Ovary (tissue), 9 donors: ENCODE data around the gene YPEL1. TPM values are rescaled to one million over a fixed set of nuclear protein-coding genes. Genes with fewer than 3 reads are reported as not detected.
"Not testable (repeated sequence)": the region's sequence is repeated elsewhere in the genome, so short reads cannot be mapped to it uniquely, and the experiment has no call there.

Experiments
- DNase-seq, 5 donors: peaks; one replicate each; pipeline ENCODE4 v3.0.0-alpha.2; 2019 to 2020
- H3K27ac ChIP-seq, 2 donors: fragments of 200-600 bp; one replicate each; pipeline versions ENCODE4 v1.5.1 to v1.8.0; 2019 to 2022
- H3K27me3 ChIP-seq: fragments of 200-600 bp; one replicate; pipeline ENCODE4 v1.8.0; 2022
- H3K36me3 ChIP-seq: fragments of 200-600 bp; sonication (generic); one replicate; pipeline ENCODE4 v1.5.1; 2019
- H3K4me1 ChIP-seq: one replicate; pipeline ENCODE4 v1.8.1; 2013; ENCODE audit warnings: mild to moderate bottlenecking, moderate library complexity; ENCODE audit not compliant: insufficient read depth
- H3K4me3 ChIP-seq: fragments of 200-600 bp; sonication (generic); one replicate; pipeline ENCODE4 v1.5.1; 2017
- H3K9me3 ChIP-seq, 2 donors: fragments of 200-600 bp in 1 of 2; sonication (generic) in 1 of 2; one replicate each; pipeline versions ENCODE4 v1.5.1 to v1.8.1; 2013 to 2019; ENCODE audit warnings: mild to moderate bottlenecking in 1 of 2, moderate library complexity in 1 of 2
- EP300 ChIP-seq: sonication (generic); formaldehyde crosslinking; IDR thresholded peaks from one replicate; pipeline ENCODE4 v1.6.1; 2017; ENCODE audit warnings: antibody characterized with exemption
- POLR2A ChIP-seq: fragments of 450-650 bp; IDR thresholded peaks from one replicate; pipeline ENCODE4 v1.6.1; 2017; ENCODE audit warnings: antibody characterized with exemption, mild to moderate bottlenecking, moderate library complexity
- WGBS, 3 donors: extraction: QIAGEN DNeasy Blood & Tissue Kit in 1 of 3; methylation state at CpG; one replicate each; pipeline versions ENCODE4 v1.1.5 to v1.1.7; 2013 to 2017; 5-methylcytosine and 5-hydroxymethylcytosine counted together
- intact Hi-C, 4 donors: fragments of 100-400 bp; cut with DNase I; formaldehyde crosslinking; loops; one replicate each; pipeline versions ENCODE4 v1.11.0 to v1.15.1; 2022 to 2023
- polyA plus RNA-seq, 2 donors: library from polyadenylated mRNA; stranded (reverse); fragments of 200-250 nt in 1 of 2; fragments of 350-450 nt in 1 of 2; fragmentation: Illumina TruSeq in 1 of 2; extraction: RNeasy Lipid Tissue Mini Kit (QIAGEN cat#74804) in 1 of 2; gene quantifications; one replicate each; pipeline ENCODE4 v1.2.3, GENCODE V29; 2013 to 2014
- total RNA-seq, 7 donors: library from RNA; depleted of rRNA in 2 of 7; stranded (reverse); fragments of >200 nt in 2 of 7; fragmentation: NEBNext Ultra II Directional in 3 of 7; extraction: Animal tissue kit (Norgen Biotek cat#: 25700) in 3 of 7; gene quantifications; one replicate each; pipeline versions ENCODE4 v1.1.0 to v1.2.4, GENCODE V29; 2016 to 2023
- TF ChIP-seq, protein P1 (sequence below), 3 donors: fragments of 450-650 bp in 2 of 3; fragments of 200-600 bp in 1 of 3; IDR thresholded peaks; one replicate each; pipeline versions ENCODE4 v1.5.1 to v1.8.0; 2016 to 2022; ENCODE audit warnings: antibody characterized with exemption in 3 of 3, mild to moderate bottlenecking in 1 of 3
- donor health status: DM: no; HTN: no; CAD: no; lungs with moderate emphysema.
- donor health status: DM: no; HTN: no; CAD: no.
- donor health status: Bipolar disorder and iron deficiency.
- donor health status: DM: yes; HTN: yes; CAD: no.
- donor health status: DM: no; HTN: no; CAD: no.
- donor health status: DM: yes; HTN: yes; CAD: no.

The YPEL1 gene
- total and polyA plus RNA-seq, 9 donors: 2.9 to 11.4 (median 8.5) TPM

DNA sequence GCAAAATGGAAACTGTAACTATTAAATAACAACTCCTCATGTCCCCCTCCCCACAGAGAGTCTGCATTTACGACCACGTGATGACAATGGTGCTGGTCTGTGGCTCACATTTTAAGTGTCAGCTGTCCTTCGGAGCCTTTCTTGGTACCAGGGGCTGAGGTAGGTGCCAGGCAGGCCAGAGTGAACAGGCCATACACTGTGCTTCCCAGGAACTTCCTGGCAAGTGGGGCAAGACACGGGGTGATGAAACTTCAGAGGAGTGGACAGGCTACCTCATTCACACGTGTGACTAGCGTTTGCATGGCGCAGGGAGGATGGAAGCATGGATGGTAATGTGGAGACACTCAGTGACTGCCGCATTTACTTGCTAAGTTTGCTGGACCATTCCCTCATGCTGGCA, 10.4 kb upstream of the YPEL1 start:
- DNase-seq: no peak
- intact Hi-C loops: no loop called here
- no peaks in the 10 kb centered on the region for H3K27me3 ChIP-seq
- no peak overlapping the region for H3K27ac ChIP-seq
- TF ChIP-seq POLR2A: no peak
- TF ChIP-seq, protein P1, sequence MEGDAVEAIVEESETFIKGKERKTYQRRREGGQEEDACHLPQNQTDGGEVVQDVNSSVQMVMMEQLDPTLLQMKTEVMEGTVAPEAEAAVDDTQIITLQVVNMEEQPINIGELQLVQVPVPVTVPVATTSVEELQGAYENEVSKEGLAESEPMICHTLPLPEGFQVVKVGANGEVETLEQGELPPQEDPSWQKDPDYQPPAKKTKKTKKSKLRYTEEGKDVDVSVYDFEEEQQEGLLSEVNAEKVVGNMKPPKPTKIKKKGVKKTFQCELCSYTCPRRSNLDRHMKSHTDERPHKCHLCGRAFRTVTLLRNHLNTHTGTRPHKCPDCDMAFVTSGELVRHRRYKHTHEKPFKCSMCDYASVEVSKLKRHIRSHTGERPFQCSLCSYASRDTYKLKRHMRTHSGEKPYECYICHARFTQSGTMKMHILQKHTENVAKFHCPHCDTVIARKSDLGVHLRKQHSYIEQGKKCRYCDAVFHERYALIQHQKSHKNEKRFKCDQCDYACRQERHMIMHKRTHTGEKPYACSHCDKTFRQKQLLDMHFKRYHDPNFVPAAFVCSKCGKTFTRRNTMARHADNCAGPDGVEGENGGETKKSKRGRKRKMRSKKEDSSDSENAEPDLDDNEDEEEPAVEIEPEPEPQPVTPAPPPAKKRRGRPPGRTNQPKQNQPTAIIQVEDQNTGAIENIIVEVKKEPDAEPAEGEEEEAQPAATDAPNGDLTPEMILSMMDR (IDR thresholded peaks at IDR 0.05): no peak
- no peak for TF ChIP-seq EP300
- 85 to 88% (median 85%) methylated on average over 8 of the region's 8 CpGs for WGBS, 3 donors
- no peak overlapping the region for H3K4me3 ChIP-seq
- H3K9me3 ChIP-seq: no peaks in the 10 kb centered on the region
- H3K36me3 ChIP-seq: no peaks in the 10 kb centered on the region
- peaks cover 3% of the 10 kb centered on the region for H3K4me1 ChIP-seq

DNA sequence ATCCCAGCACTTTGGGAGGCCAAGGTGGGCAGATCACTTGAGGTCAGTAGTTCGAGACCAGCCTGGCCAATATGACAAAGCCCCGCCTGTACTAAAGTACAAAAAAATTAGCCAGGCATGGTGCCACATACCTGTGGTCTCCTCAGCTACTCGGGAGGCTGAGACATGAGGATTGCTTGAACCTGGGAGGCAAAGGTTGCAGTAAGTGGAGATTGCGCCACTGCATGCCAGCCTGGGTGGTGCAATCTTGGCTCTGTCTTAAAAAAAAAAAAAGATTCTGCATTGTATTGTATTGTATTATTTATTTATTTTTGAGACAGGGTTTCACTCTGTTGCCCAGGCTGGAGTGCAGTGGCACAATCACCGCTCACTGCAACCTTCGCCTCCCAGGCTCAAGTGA, 9.3 kb upstream of the YPEL1 start:
- H3K9me3 ChIP-seq, H3K4me3 ChIP-seq, intact Hi-C loops, DNase-seq, H3K36me3 ChIP-seq, H3K4me1 ChIP-seq, H3K27me3 ChIP-seq, H3K27ac ChIP-seq: not testable (repeated sequence)
- 81 to 87% (median 82%) methylated on average over 6 of the region's 6 CpGs for WGBS, 3 donors

DNA sequence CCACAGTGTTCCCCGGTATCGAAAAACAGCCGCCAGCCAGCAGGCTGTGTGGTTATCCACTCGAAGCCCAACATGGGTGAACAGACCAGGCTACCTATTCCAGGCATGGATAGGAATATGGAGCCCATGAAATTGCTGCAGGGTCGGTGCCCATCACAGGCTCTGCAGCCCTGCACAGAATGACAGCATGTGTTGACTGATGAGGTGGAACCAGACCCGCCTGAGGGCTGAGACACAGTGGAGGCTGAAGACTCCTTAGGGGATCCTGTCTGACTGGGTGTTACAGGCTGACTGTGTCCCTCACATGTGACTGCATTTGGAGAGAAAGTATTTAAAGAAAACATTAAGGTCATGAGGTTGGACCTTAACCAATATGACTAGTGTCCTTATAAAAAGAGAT, 6.2 kb upstream of the YPEL1 start:
- intact Hi-C loops: no loop called here
- DNase-seq: no peak
- Histone ChIP-seq H3K27ac (no peak overlapping the region), H3K27me3 (no peaks in the 10 kb centered on the region), H3K4me3 (no peak overlapping the region), H3K9me3 (no peaks in the 10 kb centered on the region), H3K4me1 (peaks cover 3% of the 10 kb centered on the region), H3K36me3 (no peaks in the 10 kb centered on the region)
- 85 to 91% (median 90%) methylated on average over 6 of the region's 6 CpGs for WGBS, 3 donors
- TF ChIP-seq, protein P1 (IDR thresholded peaks at IDR 0.05): no peak
- TF ChIP-seq EP300: no peak
- TF ChIP-seq POLR2A: no peak

DNA sequence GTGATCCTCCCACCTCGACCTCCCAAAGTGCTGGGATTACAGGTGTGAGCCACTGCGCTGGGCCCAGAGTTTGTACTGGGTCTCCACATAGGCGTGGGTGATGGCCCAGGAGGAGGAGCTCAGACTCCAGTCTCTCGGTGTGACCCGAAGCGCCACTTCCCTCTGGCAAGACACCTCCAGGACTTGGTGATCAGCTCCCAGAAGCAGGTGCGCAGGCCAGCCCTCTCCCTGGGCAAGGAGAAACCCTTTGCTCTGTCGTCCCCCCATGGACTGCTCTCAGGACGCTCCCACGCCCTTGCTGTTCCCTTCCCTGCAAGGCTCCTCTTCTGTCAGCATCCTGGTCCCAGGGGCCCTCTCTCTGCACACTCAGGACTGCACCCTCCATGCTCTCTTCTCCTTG, 5.5 kb upstream of the YPEL1 start:
- 89 to 93% (median 91%) methylated on average over 10 of the region's 10 CpGs for WGBS, 3 donors
- Histone ChIP-seq H3K27ac (no peak overlapping the region), H3K4me1 (peaks cover 7% of the 10 kb centered on the region), H3K27me3 (no peaks in the 10 kb centered on the region), H3K36me3 (no peaks in the 10 kb centered on the region), H3K4me3 (no peak overlapping the region), H3K9me3 (no peaks in the 10 kb centered on the region)
- no peak for DNase-seq
- intact Hi-C loops: no loop called here
- TF ChIP-seq POLR2A (no peak), EP300 (no peak)
- TF ChIP-seq, protein P1 (IDR thresholded peaks at IDR 0.05): no peak

DNA sequence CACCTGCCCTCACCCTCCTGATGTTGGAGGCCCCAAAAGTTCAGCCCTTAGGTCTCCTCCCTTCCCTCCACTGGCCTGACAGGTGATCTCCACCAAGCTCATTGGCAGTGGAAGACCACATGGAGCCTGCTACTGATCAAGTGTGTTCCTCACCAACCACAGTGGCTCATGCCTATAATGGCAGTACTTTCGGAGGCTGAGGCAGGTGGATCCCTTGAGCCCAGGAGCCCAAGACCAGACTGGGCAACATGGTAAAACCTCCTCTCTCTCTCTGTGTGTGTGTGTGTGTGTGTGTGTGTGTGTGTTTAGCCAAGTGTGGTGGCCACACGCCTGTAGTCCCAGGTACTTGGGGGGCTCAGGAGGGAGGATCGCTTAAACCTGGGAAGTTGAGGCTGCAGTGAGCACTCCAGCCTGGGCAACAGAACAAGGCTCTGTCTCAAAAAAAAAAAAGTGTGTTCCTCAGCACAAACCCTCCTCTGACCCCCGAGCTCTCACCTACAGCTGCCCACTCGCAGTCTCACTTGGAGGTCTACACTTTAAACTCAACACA, 4.3 kb upstream of the YPEL1 start:
- H3K36me3 ChIP-seq: no peaks in the 10 kb centered on the region
- no peak overlapping the region for H3K4me3 ChIP-seq
- TF ChIP-seq EP300: no peak
- peaks cover 7% of the 10 kb centered on the region for H3K4me1 ChIP-seq
- DNase-seq: no peak
- H3K27me3 ChIP-seq: no peaks in the 10 kb centered on the region
- no peaks in the 10 kb centered on the region for H3K9me3 ChIP-seq
- intact Hi-C loops: no loop called here
- no peak overlapping the region for H3K27ac ChIP-seq
- WGBS, 3 donors: 88 to 97% (median 95%) methylated on average over 5 of the region's 5 CpGs

DNA sequence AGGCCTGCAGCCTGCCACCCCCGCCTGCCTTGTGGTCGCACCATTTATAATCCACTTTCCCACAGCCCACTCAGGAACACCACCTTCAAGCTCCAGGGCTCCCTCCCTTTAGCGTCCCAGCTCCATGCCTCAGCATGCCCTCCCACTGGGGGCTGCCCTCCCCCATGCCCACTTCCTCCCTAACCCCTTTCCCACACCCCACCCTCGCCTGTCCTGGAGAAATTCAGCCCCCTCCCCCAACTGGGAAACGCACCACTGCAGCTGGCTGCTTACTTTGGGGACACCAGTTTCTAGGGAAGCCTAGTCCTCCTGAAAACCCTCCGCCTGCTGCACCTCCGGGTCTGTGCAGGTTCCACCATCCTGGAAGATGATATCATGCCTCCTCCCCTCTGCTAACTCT, 3.4 kb upstream of the YPEL1 start:
- intact Hi-C loops: no loop called here
- DNase-seq: no peak
- TF ChIP-seq POLR2A (no peak), EP300 (no peak)
- TF ChIP-seq, protein P1 (IDR thresholded peaks at IDR 0.05): no peak
- WGBS, 3 donors: 47 to 57% (median 57%) methylated on average over 7 of the region's 7 CpGs
- Histone ChIP-seq H3K4me3 (no peak overlapping the region), H3K9me3 (no peaks in the 10 kb centered on the region), H3K4me1 (peaks cover 5% of the 10 kb centered on the region), H3K27ac (no peak overlapping the region), H3K36me3 (no peaks in the 10 kb centered on the region), H3K27me3 (no peaks in the 10 kb centered on the region)
